Measurements from ENCODE around the gene SVOPL.

DNA sequence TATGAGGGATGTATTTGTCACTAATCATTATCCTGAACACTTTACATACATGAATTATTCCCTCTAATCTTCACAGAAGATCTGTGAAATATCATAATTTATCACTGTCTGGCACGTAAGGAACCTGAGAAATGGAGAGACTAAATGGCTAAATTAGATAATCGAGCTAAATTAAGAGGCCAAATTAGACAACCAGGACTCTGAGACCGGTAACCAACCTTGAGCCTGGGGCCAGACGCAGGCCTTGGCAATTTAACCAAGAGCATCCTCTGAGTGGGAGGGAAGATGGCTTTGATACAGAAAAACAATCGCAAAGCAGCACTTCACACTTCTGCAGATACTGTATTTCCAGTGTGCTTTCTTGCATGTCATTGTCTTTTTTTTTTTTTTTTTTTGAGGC, 21.4 kb downstream of the SVOPL start:
- TF ChIP-seq CTCF (IDR thresholded peaks at IDR 0.05; ENCODE audit: low read depth, low read length) = no peak
- TF ChIP-seq MAX (IDR thresholded peaks at IDR 0.05; ENCODE audit: low read depth, low read length) = no peak
- no peak for TF ChIP-seq POLR2A (IDR thresholded peaks at IDR 0.05; ENCODE audit: extremely low read depth, insufficient read length)
